HG03439 (cell line): Measurements from ENCODE around the gene ALKBH5.

Source experiments
- ATAC-seq: cut with Tn5 transposase; IDR thresholded peaks from one replicate; pipeline ENCODE4 v1.9.1; 2021; ENCODE audit warnings: mild to moderate bottlenecking, moderate library complexity; ENCODE audit not compliant: unreplicated experiment

The ALKBH5 gene

DNA sequence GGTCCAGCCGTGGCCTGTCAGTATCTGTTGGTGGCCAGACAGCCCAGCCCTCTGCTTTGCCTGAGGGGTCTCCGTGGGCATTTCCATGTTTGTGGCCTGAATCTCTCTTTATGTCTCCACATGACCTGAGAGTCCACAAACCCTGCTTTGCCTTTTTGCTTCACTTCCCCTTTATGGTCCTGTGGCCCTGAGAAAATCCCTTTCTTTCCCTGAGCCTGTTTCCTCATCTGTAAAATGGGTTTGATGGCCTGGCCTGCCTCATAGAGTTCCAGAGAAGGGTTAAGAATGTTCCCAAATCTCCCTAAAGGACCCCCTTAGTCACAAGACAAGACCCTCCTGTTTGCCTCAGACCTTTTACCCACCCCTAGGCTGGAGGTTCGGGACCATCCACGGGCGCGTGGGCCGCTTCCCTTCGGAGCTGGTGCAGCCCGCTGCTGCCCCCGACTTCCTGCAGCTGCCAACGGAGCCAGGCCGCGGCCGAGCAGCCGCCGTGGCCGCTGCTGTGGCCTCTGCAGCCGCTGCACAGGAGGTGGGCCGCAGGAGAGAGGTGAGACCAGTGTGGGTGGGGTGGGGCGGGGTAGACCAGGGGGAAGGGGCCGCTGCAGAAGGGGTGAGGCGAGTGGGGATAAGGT lies 26.2 kb upstream of the ALKBH5 start:
- ATAC-seq: no peak

DNA sequence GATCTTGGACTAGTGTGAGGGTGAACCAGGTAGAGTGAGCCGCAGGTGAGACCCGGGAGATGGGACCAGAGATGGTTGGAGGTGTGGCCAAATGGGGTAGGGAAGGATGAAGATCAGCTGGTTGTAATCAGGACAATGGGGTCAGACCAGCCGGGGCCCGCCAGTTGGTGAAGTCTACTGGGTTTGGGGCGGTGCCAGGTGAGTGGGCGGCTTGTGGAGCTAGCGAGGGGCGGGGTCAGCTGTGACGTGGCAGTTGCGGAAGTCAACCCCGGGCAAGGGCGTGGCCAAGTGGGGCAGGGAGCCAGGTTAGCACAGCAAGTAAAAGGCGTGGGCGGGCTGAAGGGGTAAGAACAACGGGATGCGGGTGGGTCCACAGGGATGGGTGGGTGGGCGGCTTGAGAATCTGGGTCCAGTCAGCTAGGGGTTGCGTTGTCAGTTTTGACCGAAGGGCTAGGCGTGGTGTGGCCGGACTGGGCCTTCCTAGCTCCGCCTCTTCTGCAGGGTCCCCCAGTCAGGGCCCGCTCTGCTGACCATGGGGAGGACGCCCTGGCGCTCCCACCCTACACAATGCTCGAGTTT lies 25.5 kb upstream of the ALKBH5 start:
- peak; percentile 33 for ATAC-seq

DNA sequence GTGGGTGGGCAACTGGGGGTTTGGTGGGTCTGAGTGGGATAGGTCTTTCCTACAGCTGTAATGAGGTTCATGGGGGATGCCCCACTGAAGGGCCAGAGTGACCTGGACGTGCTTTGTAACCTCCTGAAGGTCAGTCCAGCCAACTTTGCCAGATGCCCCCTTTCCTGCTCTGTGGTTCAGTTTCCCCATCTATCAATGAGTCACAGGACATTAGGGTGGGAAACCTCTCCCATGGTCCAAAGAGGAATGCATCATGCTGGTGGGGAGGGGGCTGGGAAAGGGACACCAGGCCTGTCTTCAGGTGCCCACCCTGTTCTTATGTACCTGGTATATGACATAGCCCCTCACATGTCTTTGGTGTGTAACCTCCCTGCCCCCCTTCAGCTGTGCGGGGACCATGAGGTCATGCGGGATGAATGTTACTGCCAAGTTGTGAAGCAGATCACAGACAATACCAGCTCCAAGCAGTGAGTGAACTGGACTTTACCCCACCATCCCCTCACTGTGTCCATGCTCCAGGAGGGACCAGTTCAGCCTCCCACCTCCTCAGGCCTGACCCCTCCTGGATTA lies 24.0 kb upstream of the ALKBH5 start:
- ATAC-seq: no peak

DNA sequence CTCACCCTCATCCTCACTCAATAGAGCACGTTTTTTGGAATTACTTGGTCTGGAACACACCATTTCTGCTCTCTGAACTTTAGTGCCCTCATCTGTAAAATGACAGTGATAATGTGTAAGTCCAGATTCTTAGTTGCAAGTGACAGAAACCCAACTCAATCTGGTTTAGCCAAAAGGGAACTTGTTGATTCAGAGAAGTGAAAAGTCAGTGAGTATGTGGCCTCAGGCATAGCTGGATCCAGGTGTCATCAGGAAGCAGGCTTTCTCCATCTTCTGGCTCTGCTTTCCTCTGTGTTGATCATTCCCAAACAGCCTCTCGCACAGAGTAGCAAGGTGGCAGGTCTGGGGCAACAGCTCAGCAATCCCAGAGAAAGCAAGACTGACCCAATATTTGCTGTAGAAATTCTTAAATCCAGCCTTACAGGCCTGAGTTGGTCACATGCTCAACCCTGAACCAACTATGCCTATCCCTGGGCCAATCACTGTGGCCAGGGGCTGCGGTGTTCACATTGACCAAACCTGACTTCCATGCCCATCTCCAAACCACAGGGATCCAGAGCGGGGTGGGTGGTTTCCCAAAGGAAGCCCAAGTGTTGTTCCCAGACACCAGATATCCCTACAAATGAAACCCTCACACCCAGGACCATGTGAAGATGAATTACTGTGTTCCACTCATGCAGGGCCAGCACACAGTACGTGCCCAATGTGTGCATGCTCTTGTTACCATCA lies 23.3 kb upstream of the ALKBH5 start:
- ATAC-seq: no peak

DNA sequence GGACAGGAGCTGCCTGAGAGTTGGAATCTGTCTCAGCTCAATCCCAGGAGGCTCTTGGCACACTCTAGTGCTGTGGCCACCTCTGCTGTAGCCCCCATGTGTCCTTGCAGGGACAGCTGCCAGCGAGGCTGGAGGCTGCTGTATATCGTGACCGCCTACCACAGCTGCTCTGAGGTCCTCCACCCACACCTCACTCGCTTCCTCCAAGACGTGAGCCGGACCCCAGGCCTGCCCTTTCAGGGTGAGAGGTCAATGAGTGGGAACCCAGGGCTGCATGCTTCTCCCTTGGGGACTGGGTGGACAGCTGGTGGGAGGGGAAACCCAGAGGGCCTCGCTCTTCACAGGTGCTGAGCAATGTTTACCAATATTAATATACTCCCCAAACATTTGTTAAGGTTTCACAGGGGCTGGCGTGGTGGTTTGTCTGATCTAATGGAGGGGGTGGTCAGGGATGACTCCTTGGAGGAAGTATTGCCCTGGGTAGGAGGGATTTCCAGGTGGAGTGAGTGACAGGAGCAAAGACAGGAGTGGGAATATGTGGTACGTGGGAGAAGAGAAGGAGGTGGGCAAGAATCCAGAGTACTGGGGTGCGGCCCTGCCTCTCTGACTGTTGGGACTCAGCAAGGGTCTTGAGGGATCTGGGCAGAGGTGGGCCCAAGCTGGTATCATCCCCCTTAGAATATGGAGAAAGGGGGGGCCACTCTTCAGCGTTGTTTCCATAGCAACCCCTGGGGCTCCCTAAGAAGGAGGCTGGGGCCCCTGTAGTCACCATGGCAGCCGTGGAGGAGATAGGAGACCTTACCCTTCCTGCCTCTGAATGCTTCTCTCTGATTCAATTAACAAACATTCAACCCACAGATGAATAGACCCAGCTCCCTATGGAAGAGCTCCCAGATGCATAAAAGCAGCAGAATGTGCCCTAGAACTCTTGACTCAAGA lies 22.2 kb upstream of the ALKBH5 start:
- peak; percentile 46 for ATAC-seq

DNA sequence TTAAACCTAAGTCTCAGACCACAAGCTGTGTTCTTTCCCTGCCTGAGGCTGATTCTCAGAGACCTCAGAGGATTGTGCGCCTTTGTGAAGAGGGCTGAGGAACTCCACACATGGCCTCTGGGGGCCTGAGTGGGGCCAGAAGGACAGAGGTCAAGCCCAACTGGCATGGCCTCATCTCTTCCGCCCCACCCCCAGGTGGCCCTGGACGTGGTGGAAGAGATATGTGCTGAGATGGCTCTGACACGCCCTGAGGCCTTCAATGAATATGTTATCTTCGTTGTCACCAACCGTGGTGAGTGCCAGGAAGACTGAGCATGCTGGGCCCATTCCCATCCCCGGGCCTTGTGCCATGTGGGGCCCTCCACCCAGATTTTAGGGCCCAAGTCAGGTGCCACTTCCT lies 20.1 kb upstream of the ALKBH5 start:
- ATAC-seq: no peak

DNA sequence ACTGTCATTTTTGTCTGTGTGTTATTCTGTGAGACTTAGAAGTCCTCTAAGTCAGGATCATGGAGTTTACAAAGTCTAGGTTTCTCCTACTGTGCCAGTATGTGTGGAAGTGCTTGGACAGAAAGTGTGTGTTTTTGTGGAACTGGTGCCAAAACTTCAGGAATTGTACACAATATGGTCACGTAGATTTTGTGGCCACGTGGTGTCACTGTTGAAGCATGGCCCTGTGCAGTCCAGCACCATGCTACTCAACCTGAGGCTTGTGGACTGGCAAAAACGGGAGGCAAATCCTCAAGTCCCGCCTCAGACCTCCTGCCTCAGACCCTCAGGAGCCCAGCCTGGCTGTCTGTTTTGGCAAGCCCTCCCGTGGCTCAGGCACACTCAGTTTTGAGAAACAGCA lies 16.7 kb upstream of the ALKBH5 start:
- no peak for ATAC-seq

DNA sequence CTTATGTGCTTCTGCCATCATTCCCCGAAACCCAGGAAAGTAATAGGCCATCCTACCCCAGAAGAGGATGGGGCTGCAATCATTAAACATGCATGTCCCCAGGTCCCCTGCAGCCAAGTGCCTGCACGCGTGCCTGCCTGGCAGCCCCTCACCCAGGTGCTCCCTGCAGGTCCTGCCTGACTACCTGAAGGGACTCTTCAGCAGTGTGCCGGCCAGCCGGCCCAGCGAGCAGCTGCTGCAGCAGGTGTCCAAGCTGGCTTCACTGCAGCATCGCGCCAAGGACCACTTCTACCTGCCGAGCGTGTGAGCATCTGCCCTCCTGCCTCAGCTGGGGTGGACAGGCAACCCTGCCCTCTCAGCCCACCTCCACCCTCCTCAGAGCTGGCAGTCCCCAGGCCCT lies 16.2 kb upstream of the ALKBH5 start:
- no peak for ATAC-seq

DNA sequence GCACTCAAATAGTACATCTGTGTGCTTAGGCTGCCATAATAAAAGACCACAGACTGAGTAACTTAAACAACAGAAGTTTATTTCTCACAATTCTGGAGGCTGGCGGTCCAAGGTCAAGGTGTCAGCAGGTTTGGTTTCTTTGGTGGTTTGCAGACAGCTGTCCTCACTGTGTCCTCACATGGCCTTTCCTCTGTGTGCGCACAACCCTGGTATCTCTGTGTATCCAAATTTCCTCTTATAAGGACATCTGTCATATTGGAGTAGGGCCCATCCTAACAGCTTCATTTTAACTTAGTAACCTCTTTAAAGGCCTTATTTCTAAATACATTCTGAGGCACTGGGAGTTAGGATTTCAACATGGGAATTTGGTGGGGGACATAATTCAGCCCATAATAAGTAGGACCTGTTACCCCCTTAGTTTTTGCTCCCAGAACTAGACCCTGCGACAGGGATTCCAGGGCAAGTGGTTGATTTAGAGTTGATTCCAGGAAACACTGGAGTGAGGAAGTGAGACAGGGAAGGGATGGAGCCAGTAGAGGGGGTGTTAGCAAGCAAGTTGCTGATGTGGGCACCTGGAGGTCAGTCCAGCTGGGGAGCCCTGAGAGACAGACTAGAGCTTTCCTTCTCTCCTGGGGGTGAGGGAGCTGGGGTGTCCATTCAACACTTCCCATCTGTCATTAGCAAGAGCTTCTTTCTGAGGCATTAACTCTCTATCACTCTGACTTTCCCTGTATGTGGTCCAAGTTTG lies 10.9 kb upstream of the ALKBH5 start:
- no peak for ATAC-seq

DNA sequence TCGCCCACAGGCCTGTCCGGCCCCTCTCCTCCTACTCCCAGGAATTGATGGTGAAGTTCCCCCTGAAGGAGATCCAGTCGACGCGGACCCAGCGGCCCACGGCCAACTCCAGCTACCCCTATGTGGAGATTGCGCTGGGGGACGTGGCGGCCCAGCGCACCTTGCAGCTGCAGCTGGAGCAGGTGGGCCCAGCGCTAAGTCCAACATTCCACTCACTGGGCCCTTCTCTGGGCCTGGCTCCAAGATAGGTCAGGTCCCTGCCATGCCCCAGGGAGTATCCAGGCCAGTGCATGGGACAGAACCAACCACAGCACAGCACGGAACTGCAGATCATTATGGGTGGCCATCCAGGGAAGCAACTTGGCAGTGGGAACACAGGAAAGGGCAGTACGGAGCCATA lies 9.9 kb upstream of the ALKBH5 start:
- no peak for ATAC-seq

DNA sequence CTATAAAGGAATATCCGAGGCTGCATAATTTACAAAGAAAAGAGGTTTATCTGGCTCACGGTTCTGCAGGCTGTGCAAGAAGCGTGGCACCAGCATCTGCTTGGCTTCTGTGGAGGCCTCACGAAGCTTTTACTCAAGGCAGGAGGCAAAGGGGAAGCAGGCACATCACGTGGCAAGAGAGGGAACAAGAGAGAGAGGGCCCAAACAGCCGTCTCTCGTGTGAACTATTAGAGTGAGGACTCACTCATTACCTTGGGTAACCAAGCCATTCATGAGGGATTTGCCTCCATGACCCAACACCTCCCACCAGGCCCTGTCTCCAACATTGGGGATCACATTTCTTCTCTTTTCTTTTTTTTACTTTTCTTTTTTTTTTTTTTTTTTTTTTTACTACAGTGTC lies 7.5 kb upstream of the ALKBH5 start:
- no peak for ATAC-seq

DNA sequence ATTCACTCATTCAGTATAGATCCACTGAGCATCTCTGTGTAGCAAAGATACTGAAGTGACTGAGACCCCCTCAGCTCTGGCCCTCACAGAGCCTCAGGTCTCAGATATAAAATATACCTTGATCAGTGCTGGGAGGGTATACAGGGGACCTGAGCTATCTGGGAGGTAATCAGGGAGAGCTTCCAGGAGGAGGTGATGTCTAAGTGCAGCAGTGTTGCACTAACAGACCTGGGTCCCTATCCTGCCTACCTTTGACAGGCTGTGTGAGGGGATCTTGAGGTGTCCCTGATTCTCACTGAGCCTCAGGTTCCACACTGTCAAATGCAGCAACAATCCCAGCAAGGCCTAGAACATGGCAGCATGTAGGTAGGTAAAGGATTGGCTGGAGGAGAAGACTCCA lies 6.5 kb upstream of the ALKBH5 start:
- ATAC-seq: no peak

DNA sequence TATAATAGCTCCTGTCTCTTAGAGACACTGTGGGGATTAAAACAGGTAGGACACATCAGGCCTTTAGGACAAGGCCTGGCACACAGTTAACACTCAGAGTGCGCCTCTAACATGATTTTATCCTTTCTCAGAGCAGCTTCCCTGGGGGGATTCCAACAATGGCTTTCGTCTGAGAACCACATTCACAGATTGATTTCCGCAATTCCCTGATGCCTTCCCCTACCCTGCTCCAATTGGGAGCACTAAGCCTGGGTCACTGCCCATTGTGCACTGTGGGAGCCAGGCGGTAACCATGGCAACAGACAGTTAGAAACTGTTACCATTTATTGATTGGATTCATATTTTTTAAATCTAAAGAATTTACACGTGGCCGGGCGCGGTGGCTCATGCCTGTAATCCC lies 5.9 kb upstream of the ALKBH5 start:
- ATAC-seq: no peak

DNA sequence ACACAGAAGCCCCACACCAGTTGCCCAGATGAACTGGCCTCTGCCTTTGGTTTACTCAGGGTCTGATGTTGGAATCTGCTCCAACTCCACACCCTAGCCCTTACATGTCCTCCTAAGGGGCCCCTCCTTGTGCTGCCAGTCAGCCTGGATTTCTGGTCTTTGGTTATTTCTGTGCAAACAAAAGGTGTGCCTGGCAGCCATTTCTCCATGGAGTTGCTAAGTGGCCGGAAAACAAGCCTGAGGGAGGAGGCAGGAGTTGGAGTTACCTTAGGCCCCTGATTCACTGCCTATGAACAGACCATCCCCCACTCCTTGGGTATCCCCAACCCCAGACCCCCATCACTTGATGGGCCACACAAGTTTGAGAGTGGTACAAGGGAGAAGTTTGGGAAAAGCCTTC lies 4.4 kb upstream of the ALKBH5 start:
- no peak for ATAC-seq

DNA sequence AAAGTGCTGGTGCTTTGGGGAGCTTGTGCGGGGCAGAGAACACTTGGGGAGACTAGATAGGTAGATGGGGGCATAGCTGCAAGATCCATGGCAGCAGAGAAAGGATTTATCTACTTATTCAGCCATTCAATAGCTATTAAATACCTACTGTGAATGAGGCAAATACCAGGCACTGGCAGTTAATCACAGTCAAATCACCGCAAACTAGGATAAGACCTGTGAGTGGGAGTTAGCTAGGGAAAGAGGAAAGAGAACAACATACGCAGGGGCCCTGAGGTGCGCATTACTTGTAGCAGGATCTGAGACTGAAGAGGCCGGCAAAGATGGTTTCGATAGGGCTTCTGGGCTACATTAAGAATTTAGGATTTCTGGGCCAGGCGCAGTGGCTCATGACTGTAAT lies 3.8 kb upstream of the ALKBH5 start:
- no peak for ATAC-seq

DNA sequence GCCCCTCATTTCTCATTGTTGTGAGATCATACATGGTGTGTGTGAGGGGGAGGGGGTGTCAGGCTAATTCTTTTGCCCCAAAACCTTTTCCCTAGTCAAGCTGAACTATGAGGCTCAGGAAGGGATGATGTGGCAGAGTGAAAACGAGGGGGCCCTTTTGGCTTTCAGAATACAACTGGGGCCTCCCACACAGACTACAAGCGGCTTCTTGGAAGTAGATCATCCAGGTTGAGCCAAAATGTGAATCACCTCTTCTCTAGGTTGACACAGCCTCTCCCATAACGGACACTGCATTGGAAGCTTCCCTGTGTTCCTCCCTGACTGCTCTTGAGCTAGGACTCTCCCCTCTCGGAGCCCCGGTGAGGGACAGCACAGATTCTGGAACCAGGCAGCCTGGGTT lies 2.3 kb upstream of the ALKBH5 start:
- ATAC-seq: no peak

DNA sequence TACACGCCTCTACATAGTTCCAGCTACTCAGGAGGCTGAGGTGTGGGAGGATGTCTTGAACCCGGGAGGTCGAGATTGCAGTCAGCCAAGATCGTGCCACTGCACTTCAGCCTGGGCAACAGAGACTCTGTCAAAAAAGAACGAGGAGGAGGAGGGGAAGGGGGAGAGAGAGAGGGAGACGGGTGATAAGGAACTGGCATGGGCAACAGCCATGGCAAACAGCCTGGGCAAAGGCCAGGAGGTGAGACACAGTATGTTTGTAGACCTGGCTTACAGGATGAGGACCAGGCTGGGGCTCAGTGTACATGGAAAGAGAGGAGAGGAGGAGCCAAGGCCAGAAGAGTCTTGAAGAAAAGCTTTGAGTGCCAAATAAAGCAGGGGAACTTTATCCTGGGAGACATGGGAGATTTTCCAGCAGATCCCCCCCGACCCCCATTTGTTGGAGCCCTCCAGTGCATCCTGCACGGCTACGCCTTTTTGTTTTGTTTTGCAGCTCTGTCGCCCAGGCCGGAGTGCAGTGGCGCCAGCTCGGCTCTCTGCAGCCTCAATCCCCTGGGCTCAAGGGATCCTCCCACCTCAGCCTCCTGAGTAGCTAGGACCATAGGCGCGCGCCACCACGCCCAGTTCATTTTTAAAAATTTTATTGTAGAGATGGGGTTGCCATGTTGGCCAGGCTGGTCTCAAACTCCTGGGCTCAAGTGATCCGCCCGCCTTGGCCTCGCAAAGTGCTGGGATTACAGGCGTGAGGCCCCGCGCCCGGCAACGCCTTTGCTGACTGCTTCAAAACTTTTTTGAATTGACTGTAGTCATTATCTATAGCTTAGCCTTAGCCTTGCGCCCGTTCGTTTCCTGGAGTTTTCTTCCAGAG lies 1.3 kb upstream of the ALKBH5 start:
- no peak for ATAC-seq

DNA sequence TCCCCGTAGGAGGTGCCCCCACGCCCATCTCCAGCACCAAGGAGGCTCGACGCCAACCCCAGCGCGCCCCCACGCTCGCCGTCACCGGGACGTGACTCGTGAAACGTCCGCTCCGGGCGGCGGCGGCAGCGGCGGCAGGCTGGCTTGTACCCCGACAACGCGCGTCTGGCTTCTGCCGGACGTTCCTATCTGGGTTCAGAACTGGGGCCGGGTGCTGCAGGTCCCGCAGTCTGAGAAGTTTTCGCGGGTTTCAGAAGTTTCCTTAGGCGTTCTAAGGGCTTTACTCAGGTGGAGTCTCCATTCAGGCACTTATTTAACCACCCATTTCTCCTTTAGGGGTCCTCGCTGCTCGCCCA lies 672 bp upstream of the ALKBH5 start:
- peak; percentile 34 for ATAC-seq
